Inferior parietal cortex (tissue), 1 donor: ENCODE data around the gene CFL1.

ENCODE experiments used
- DNase-seq: peaks from one replicate; pipeline ENCODE4 v3.0.0-alpha.2; 2016; ENCODE audit errors: extremely low spot score

CFL1 gene

DNA sequence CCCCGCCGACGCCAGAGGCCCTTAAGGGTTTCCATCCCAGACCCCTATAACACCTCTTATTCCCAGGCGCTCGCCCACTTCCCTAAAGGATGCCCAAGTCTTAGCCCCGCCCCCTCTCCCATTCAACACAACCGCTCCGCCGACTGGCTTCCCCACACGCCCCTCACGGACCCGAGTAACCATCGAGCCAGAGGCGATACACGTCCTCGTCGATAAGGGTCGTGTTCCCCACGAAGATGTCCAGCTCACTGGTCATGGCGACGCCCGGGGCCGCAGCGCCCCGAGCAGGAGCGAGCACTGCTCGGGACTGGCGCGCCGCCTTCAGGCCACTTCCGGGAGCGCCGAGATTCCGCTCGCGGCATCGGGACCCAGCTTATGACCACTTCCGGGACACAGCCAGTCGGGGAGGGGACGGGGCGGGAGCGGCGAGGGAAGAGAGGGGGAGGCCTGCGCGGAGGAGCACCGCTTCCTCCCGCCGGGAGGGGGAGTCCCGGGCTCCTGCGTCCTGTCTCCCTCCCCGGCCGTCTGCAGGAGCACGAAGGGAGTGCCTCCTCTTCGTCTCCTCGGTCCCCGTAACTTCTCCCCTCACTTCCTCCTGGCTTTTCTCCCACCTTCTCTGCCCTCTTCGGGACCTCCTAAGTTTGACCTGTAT lies 30.3 kb upstream of the CFL1 start, which contains the start of gene FIBP:
Gene FIBP, minus strand, starts transcription at position 309 of the 652 bp plus-strand sequence. Its CDS starts 53 bp downstream, at position 256.
- peak; percentile 92 for DNase-seq

DNA sequence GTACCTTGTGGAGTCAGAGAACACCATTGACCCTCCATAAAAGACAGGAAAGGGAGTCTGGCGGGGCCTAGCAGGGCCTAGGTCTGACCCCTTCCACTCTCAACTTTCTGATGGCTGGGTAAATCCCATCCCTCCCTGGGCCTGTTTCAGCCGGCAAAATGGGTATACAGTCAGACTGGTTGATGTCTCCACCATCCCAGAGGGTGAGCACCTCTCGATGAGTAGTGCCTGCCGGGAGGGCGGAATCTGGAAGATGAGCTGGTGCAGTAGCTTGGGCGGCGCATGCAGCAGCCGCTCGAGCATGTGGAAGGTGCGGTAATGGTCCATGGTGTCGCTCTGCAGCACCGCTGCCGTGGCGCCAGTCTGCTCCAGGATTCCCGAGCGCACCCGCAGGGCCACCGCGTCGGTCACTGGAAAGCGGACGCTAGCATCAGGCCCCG lies 29.8 kb upstream of the CFL1 start:
- peak; percentile 29 for DNase-seq

DNA sequence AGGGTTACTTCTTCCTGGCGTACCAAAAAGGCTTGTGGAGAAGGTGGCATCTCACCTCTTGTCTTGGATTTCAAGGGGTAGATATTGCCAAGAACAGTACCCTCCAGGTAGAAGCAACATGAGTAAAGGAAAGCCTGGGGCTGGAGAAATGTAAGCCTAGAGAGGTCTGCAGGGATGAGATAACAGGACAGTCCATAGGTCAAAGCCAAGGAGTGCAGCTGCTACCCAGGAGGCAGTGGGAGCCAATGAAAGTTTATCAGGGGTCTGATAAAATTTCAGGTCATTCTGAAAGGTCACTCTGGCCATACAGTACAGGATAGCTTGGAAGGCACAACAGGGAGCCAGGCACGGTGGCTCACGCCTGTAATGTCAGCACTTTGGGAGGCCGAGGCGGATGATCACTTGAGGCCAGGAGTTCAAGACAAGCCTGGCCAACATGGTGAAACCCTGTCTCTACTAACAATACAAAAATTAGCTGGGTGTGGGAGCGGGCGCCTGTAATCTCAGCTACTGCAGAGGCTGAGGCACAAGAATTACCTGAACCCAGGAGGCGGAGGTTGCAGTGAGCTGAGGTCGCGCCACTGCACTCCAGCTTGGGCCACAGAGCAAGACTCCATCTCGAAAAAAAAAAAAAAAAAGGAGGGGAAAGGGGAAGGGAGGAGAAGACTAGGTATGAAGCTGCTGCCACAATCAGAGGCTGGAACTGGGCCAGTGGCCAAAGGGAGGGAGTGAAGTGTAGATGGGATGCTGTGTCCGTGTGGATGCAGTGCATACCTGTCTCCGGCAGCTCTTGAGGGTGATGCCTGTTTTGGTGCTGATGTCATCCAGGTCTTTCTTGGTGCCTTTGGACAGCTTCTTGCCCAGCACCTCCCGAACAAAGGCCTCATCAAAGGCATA lies 29.1 kb upstream of the CFL1 start:
- DNase-seq = no peak

DNA sequence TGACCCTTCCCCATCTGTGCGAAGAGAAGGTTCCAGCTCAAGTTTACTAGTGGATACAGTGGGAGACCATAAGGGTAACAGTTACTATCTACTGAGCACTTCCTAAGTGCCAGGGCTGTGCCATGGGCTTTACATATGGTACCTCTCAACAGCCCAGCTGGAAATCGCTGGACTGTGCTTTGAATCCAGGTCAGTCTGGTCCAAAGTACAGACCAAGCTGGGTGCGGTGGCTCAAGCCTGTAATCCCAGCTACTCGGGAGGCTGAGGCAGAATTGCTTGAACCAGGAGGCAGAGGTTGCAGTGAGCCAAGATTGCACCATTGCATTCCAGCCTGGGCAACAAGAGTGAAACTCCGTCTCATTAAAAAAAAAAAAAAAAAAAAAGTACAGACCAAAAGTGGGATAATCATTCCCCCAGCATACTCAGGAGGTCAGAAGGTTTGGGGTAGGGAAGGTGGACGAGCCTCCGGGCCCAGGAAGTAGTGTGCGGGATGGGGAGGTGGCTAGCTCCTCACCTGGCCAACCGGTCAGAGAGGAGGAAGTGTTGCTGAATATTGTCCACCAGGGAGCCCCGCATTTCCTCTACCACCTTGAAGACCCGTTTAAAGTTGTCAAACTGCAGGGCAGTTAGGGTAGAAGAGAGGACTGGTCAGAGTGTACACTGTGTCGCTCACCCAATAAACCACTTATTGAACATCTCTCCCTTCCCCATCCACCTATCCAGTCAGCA lies 28.0 kb upstream of the CFL1 start:
- DNase-seq = no peak

DNA sequence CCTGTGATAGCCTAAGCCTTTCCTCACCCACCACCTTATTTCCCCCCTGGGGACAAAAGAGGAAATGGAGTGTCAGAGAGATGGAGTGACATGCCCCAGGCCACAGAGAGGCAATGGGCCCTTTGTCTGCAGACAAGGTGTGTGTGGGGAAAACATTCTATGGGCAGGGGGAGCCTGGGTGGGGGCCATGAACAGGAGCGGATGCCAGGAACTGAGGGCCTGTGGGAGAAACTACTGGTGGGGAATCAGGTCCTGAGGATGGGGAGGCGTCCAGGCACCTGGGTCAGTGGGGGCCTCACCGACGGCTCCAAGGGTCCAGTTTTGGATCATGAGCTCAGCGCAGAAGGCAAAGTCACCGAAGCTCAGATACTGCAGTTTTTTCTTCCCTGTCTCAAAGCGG lies 27.3 kb upstream of the CFL1 start:
- no peak for DNase-seq

DNA sequence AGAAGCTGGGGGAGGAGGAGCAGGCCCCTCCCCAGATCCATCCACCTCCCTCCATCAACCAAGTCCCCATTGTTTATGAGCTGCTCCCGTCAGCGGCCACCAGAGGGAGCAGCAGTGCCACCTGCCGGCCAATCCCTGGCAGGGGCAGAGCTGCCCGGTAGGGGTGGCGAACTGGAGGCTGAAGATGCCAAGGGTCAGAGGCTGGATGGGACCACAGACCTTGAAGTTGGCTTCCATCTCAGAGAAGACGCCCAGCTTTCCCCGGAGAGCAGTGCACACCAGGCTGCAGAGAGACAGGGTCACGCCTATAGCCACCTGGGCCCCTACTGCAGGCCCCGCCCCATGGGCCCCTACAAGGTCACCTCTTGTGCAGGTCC lies 26.7 kb upstream of the CFL1 start:
- DNase-seq = peak; percentile 78

DNA sequence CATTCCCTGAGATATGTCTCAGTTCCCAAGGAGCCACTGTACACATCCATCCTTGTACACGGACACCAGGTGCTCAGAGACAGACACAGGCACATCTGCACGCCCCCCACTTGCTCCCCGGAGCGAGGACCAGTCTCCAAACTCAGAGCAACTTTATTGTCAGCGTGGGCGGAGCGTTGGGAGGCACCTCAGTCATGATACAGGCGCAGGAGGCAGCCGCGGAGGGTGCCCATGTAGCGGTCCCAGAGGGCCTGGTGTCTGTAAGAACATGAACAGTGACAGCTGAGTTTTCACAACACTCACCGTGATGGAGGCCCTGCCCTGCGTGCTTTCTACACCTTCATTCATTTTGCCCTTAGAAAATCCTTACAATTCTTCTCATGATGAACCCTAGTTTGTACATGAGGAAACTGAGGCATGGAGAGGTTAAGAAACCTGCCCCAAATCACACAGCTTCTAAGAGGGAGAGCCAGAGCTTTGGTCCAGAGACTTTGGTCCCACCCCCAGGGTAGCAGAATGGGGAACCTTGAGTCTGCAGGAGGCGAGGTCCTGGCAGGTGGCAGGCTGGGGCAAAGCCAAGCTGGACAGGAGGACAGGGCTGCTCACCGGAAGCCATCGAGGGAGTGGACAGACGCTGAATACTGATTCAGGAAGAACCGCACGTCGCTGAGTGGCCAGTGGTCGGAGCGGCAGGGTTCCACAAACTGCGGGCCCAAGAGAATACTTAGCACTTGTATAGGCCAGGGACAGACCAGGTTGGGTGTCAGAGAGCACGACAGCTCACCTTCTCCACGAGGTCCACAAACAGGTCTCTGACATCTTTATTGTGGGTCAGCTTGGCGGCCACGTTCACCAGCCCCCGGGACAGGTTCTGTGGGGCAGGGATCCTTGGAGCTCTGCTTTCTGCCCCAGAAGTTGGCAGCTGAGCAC lies 26.1 kb upstream of the CFL1 start:
- DNase-seq = no peak

DNA sequence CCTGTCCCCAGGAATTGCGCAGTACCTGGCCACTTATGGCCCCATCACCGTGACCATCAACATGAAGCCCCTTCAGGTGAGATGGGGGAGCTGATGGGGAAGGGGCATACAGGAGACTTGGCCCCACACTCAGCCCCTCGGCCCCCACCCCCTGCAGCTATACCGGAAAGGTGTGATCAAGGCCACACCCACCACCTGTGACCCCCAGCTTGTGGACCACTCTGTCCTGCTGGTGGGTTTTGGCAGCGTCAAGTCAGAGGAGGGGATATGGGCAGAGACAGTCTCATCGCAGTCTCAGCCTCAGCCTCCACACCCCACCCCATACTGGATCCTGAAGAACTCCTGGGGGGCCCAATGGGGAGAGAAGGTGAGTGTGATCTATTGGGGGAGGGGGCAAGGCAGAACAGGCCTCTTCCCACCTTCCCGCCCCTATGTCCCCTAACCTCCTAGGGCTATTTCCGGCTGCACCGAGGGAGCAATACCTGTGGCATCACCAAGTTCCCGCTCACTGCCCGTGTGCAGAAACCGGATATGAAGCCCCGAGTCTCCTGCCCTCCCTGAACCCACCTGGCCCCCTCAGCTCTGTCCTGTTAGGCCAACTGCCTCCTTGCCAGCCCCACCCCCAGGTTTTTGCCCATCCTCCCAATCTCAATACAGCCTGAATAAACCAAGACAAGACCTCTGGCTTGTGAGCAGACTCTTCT lies 25.2 kb upstream of the CFL1 start:
- DNase-seq = no peak

DNA sequence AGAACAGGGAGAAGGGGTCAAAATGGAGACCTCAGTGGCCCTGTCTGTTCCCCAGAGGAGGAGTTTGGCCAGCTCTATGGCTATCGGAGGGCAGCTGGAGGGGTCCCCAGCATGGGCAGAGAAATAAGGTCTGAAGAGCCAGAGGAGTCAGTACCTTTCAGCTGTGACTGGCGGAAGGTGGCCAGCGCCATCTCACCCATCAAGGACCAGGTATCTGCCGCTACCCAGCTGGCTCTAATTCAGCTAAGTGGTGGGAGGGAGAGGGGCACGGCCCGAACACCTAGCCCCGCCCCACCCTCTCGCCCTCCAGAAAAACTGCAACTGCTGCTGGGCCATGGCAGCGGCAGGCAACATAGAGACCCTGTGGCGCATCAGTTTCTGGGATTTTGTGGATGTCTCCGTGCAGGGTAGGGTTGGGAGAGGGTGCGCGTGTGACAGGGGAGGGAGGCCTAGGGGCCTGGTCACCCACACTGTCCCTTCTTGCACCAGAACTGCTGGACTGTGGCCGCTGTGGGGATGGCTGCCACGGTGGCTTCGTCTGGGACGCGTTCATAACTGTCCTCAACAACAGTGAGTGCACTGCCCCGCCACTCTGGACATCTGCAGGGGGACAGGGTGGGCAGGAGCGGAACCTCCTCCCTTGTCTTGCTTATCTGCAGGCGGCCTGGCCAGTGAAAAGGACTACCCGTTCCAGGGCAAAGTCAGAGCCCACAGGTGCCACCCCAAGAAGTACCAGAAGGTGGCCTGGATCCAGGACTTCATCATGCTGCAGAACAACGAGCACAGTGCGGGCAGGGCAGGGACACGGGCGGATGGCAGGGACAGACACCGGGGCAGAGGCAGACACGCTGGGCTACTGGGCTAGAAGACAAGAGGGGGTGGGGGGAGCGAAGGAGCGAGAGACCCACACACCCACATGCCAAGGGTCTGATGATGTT lies 24.4 kb upstream of the CFL1 start:
- DNase-seq = no peak

DNA sequence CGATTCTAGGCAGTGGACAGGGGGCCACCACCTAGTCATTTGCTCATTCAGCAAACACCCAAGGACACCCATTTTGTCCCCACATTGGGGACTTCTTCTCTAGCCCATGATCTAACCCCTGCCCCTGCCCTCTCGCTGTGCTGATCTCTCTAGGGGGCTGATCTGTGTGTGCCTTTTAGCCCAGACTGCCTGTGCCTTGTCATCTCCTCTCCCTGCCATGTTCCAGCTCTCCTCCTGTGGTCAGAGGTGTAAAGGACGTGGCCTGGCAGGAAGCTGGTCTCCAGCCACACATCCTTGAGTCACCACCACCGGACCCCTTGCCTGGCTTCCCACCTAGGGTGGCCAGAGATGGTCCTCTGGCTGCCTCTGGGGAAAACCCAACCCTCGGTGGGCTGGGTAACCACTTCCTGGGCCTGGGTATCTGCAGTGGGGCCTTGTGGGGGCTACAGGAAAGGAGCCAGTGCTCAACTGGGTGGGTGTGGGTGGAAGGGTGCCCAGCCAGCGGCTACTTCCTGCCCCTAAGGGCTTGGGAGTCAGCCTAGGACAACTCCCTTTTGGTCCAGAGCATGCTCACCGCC lies 23.0 kb upstream of the CFL1 start:
- DNase-seq = no peak

DNA sequence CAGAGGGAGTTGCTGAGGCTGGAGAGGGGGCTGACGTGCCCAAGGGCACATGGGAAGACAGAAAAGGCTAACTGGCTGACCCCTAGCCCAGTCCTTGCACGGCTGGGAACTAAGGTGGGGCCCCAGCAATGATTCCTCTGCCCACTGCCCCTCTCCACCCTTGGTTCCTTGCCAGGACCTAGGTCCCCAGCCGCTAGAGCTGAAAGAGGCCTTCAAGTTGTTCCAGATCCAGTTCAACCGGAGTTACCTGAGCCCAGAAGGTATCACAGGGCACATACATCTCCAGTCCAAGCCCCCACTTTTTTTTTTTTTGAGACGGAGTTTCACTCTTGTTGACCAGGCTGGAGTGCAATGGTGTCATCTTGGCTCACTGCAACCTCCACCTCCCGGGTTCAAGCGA lies 22.0 kb upstream of the CFL1 start:
- no peak for DNase-seq

DNA sequence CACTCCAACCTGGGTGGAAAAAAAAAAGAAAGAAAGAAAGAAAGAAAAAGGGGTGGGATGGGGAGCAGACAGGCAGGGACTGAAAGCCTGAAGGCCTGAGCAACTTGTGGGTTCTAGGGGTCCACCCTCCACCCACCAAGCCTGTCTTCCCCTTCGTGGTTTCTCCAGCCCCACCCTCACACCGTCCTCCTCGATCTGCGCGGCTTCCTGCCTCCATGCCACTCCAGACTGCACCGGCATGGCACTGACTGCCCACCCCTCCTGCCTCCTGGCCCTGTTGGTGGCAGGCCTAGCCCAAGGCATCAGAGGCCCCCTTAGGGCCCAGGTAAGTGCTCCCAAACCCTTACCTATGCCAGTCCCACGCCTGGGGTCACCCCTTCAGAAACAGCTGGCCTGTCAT lies 21.6 kb upstream of the CFL1 start, which contains the start of gene CTSW:
Gene CTSW, plus strand, starts transcription at position 221 of the 400 bp plus-strand sequence. Its CDS starts 18 bp downstream, at position 239.
- DNase-seq = no peak

DNA sequence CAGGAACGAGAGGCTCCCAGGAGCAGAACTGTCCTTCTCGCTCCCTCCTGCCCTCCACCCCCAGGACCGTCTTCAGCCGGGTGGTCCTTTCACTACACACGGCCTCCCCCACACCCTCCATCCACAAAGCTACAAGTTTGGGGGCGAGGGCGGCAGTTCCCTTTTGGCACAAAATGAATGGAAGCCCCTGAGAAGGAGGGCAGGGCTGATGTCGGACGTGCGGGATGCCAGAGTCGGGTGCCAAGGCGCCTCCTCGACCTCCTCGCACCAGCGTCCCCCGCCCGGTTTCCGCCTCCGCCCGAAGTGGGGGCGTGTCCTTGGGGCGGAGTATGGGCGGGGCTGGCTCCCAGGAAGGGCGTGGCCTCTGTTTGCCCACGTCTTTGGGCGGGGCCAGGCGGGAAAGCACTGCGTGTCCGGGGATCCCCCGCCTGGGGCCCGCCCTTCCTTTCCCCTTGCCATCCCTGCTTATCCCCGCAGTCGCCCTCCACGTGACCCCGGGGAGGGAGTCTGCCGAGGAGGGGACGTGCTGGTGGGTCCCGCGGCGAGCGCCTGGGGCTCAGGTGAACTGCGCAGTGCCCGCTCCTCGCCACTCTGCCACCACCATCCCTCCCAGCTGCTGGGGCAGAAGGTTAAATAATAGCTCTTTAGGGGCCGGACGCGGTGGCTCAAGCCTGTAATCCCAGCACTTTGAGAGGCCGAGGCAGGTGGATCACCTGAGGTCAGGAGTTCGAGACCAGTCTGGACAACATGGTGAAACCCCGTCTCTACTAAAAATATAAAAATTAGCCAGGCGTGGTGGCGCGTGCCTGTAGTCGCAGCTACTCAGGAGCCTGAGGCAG lies 15.6 kb upstream of the CFL1 start:
- DNase-seq = peak; percentile 89

DNA sequence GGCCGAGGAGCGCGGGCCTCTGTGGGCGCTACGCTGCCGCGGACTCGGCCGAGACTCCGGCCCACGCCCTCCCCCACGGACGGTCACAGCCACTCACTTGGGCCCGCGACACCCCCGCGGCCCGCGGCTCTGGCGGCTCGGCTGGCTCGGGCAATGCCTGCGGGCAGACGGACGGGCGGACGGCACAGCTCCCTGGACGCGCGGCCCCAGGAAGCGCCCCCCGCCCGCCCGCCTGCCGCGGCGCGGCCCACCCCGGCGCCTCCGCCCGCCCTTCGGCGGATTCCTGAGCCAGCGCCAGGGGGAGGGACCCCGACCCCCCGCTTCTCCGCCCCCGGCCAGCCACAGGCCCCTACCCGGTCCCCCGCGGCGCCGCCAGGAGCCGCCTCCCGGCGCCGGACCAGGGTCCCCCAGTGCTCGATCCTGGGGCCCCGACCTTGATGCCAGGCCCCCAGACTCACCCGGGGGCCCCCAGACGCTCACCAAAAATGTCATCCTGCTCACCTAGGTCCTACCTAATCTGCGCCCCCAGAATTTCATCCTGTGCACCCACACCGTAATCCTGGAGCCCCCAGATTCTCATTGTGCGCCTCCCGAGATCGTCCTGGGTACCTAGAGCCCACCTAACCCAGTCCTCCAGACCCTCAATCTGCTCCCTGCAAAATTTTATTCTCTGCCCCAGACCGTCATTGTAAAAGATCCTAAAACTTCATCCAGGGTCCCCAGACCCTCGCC lies 14.8 kb upstream of the CFL1 start, which contains the start of gene EFEMP2:
Gene EFEMP2, minus strand, starts transcription at position 215 of the 732 bp plus-strand sequence. CDS start 446 bp downstream, outside the sequence.
- no peak for DNase-seq

DNA sequence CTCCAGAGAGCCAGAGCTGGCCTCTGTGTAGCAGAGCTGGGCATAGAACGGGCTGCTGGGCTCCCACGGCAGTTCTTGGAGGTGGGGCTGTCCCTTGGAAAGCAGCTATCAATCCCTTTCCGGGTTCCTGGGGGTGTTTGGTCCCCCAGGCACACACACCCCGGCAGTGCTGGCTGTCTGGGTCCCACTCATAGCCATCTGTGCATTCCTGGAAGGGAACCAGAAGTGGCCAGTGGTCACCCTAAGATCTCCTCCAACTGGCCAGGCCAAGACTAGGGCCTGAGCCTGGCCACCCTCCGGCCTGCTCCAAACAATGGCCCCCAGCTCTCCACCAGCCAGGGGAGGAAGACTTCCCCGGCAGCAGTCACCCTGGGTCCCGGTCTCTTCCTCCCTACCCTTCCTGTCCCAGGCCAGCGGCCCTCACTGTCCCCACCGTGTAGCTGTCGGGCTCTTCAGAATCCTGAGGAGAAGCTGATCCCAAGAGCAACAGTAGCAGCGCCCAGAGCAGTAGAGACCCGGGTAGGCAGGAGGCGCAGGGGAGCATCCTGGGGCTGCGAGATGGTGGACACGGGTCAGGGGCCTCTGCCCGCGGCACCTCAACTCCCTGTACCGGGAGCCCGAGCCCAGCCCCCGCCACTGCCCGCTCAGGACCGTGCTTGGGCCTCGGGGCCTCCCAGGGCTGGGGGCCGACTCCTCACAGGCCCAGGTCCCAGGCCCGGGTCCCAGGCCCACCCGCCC lies 14.0 kb upstream of the CFL1 start:
- no peak for DNase-seq
